ENCODE data around the gene GLT1D1. TPM values are rescaled to one million over a fixed set of nuclear protein-coding genes. Genes with fewer than 3 reads are reported as not detected.

GLT1D1 gene
- total and polyA plus RNA-seq, 10 donors: 0.41 to 41.4 (median 13.9) TPM

GRCh38 chr12:128980623-128981022 lies 127.3 kb downstream of the GLT1D1 start:
- Histone ChIP-seq H3K9me3 (no peaks in the 10 kb centered on the region), H3K4me1 (no peaks in the 10 kb centered on the region), H3K27me3 (replicated peaks in 1 of 7) (peaks cover 0 to 68% (median 3%) of the 10 kb centered on the region in 7 donors), H3K27ac (no peak overlapping the region), H3K4me3 (no peak overlapping the region), H3K36me3 (peaks cover 0 to 81% (median 0%) of the 10 kb centered on the region in 6 donors)
- intact Hi-C loops (cut with DNase I; ENCODE audit: low total_unique reads): no loop called here
- WGBS, 5 donors: 87 to 93% (median 89%) methylated on average over 13 to 15 of the region's 15 CpGs
- DNase-seq: no peak
- TF ChIP-seq POLR2A (IDR thresholded peaks at IDR 0.05) (no peak), CTCF (IDR thresholded peaks at IDR 0.05 in 8 of 11, conservative IDR thresholded peaks at IDR 0.05 in 3 of 11) (no peak), POLR2AphosphoS5 (IDR thresholded peaks at IDR 0.05) (no peak)

- Histone ChIP-seq H3K9me3 (no peaks in the 10 kb centered on the region), H3K4me1 (no peaks in the 10 kb centered on the region), H3K27ac (no peak overlapping the region), H3K36me3 (peaks cover 0 to 79% (median 0%) of the 10 kb centered on the region in 6 donors), H3K4me3 (no peak overlapping the region), H3K27me3 (replicated peaks in 1 of 7) (peaks cover 0 to 54% (median 0%) of the 10 kb centered on the region in 7 donors)
- TF ChIP-seq POLR2A (IDR thresholded peaks at IDR 0.05) (no peak), CTCF (IDR thresholded peaks at IDR 0.05 in 8 of 11, conservative IDR thresholded peaks at IDR 0.05 in 3 of 11) (no peak), POLR2AphosphoS5 (IDR thresholded peaks at IDR 0.05) (no peak)
- no peak for DNase-seq
- intact Hi-C loops (cut with DNase I; ENCODE audit: low total_unique reads): no loop called here
- 26 to 35% (median 30%) methylated on average over 8 of the region's 8 CpGs for WGBS, 5 donors
Measured at GRCh38 chr12:128981971-128982533, 128.8 kb downstream of the GLT1D1 start.

GRCh38 chr12:128982933-128983332 lies 129.7 kb downstream of the GLT1D1 start:
- Histone ChIP-seq H3K27me3 (replicated peaks in 1 of 7) (peaks cover 0 to 45% (median 0%) of the 10 kb centered on the region in 7 donors), H3K4me3 (no peak overlapping the region), H3K9me3 (no peaks in the 10 kb centered on the region), H3K4me1 (no peaks in the 10 kb centered on the region), H3K36me3 (peaks cover 0 to 71% (median 0%) of the 10 kb centered on the region in 6 donors), H3K27ac (no peak overlapping the region)
- intact Hi-C loops (cut with DNase I; ENCODE audit: low total_unique reads): no loop called here
- WGBS, 5 donors: 60 to 72% (median 62%) methylated on average over 9 of the region's 9 CpGs
- TF ChIP-seq POLR2AphosphoS5 (IDR thresholded peaks at IDR 0.05) (no peak), POLR2A (IDR thresholded peaks at IDR 0.05) (no peak), CTCF (IDR thresholded peaks at IDR 0.05 in 8 of 11, conservative IDR thresholded peaks at IDR 0.05 in 3 of 11) (no peak)
- DNase-seq: no peak

GRCh38 chr12:128983371-128983770 lies 130.1 kb downstream of the GLT1D1 start:
- TF ChIP-seq POLR2A (IDR thresholded peaks at IDR 0.05) (no peak), CTCF (IDR thresholded peaks at IDR 0.05 in 8 of 11, conservative IDR thresholded peaks at IDR 0.05 in 3 of 11) (no peak), POLR2AphosphoS5 (IDR thresholded peaks at IDR 0.05) (no peak)
- H3K4me1 ChIP-seq: no peaks in the 10 kb centered on the region
- H3K27ac ChIP-seq: no peak overlapping the region
- intact Hi-C loops (cut with DNase I; ENCODE audit: low total_unique reads): no loop called here
- H3K4me3 ChIP-seq: no peak overlapping the region
- peaks cover 0 to 66% (median 0%) of the 10 kb centered on the region in 6 donors for H3K36me3 ChIP-seq
- H3K9me3 ChIP-seq: no peaks in the 10 kb centered on the region
- peaks cover 0 to 40% (median 0%) of the 10 kb centered on the region in 7 donors for H3K27me3 ChIP-seq (replicated peaks in 1 of 7)
- DNase-seq: no peak
- WGBS, 5 donors: 75 to 86% (median 85%) methylated on average over 14 of the region's 14 CpGs

Data from spleen (tissue), 11 donors.